GM21737 (cell line): ENCODE measurements around the gene POLR2L.
A peak's percentile ranks its signal among the peaks of the same experiment; 100 is the strongest.

Source experiments
- ATAC-seq: cut with Tn5 transposase; IDR thresholded peaks from one replicate; pipeline ENCODE4 v1.9.1; 2021; ENCODE audit warnings: mild to moderate bottlenecking, moderate library complexity; ENCODE audit not compliant: unreplicated experiment

Gene POLR2L

GRCh38 chr11:828506-829175, 13.7 kb downstream of the POLR2L start:
- ATAC-seq = no peak

GRCh38 chr11:827897-828192, 14.5 kb downstream of the POLR2L start, which contains the start of gene CRACR2B:
TSS of gene CRACR2B (plus strand) at chr11:827919. CDS start at chr11:828608, 689 bp downstream.
- peak; percentile 20 for ATAC-seq

DNA sequence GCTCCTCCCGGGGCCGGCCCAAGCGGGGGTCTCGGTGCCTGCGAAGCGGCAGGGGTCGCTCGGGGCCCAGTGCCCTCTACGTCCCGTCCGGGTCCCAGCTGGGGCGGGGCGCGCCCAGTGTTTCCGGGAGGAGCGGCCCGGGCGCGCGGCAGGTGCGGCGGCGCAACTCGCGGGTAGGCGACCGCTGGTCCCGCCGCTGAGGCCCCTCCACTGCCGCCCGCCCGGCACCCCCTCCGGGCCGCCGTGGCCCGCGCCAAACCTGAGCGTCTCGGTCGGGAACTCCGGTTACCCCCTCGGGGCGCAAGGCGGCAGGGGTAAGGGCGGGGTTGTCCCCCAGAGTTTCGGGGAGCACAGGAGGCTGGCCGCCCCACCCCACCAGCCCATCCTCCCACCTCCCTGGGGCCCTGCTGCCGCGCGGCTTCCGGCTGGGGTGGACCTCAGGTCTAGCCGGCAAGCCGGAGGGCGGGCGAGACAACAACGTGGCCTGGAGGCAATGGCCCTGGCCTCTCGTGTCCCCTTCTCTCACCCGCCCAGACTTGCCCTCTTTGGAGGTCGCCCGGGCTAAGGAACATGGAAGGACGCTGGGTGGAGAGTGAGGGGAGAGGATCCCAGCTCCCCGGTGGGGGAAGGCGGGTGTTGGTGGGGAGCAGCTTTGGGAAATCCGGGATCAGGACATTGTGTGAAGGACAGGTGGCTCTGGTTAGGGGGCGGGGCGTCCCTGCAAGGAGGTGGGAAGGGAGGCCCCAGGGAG, 15.0 kb downstream of the POLR2L start:
- peak; percentile 41 for ATAC-seq

- ATAC-seq = no peak
Observed at GRCh38 chr11:826836-827145, 15.5 kb downstream of the POLR2L start.

DNA sequence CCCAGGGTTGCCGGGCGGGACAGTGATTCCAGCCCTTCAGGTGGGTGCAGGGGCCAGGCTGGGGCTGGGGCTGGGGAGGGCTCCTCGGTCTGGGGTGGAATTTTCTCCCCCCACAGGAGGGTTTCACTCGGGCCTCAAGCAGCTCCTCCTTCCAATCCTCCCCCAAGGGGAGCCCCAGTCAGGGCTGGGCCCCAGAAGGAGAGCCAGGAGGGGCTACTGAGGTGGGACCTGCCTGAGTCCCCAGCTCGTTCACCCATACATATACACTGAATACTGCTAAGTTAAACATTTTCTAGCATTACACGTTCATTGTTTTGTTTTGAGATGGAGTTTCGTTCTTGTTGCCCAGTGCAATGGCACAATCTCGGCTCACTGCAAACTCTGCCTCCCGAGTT, 16.1 kb downstream of the POLR2L start:
- ATAC-seq = no peak

- no peak for ATAC-seq
Observed at GRCh38 chr11:825366-826226, 16.7 kb downstream of the POLR2L start.

DNA sequence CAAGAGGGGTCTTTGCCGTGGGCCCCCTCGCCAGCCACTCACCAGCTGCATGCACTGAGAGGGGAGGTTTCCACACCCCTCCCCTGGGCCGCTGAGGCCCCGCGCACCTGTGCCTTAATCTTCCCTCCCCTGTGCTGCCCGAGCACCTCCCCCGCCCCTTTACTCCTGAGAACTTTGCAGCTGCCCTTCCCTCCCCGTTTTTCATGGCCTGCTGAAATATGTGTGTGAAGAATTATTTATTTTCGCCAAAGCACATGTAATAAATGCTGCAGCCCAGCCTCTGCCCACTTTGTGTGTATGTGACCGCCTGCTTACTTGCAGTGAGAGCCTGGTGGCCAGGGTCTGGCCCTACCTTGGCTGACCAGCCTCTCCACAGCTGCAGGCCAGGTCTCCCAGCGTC, 17.4 kb downstream of the POLR2L start:
- ATAC-seq = no peak

GRCh38 chr11:824292-824880, 17.9 kb downstream of the POLR2L start:
- ATAC-seq = no peak

- no peak for ATAC-seq
Observed at GRCh38 chr11:823441-824291, 18.7 kb downstream of the POLR2L start.

- no peak for ATAC-seq
Observed at GRCh38 chr11:821512-822371, 20.6 kb downstream of the POLR2L start.

GRCh38 chr11:820655-821511, 21.4 kb downstream of the POLR2L start:
- no peak for ATAC-seq

- peak; percentile 51 for ATAC-seq
Observed at GRCh38 chr11:819943-820649, 22.2 kb downstream of the POLR2L start.

DNA sequence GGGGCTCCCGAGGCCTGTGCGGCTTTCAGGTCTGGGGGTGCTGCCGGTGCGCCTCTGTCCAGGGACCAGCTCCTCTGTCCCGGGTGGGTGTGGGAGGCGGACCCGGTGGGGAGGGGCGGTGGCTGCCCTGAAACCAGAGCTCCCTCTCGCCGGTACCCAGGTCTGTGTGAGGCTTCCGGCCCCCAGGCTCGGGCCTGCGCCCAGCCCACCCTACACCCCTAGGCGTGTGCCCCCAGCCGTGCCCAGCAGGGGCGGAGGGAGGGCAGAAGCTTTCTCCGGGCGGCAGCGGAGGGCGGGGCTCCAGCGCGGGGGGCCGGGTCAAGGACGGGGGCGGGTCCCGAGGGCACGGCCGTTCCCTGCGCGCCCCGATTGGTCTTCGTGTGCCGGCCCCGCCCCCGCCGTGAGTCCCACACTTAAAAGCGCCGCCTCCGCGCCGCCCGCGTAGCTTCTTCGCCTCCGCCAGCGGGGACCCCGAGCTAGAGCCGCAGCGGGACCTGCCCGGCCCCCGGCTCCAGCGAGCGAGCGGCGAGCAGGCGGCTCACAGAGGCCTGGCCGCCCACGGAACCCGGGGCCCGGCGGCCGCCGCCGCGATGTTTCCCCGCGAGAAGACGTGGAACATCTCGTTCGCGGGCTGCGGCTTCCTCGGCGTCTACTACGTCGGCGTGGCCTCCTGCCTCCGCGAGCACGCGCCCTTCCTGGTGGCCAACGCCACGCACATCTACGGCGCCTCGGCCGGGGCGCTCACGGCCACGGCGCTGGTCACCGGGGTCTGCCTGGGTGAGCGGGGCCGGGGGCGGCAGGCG, 23.0 kb downstream of the POLR2L start:
- peak; percentile 49 for ATAC-seq

- peak; percentile 4 for ATAC-seq
Observed at GRCh38 chr11:818396-819128, 23.8 kb downstream of the POLR2L start, which contains the start of gene PNPLA2. TSS of gene PNPLA2 (plus strand) at chr11:818914. CDS start at chr11:819719, 805 bp downstream.

DNA sequence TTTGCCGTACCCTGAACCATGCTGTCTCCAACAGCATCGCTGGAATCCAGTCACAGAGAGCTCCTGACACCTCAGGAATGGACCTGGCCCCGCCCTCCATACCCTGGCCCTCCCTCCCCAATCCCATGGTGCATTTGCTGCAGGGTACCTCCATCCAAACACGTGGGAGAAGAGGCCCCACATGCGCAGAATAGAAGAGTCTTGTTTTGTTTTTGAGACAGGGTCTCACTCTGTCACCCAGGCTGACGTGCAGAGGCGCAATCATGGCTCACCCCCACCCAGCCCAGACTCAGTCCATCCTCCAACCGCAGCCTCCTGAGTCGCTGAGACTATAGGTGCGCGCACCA, 25.9 kb downstream of the POLR2L start:
- no peak for ATAC-seq

- no peak for ATAC-seq
Observed at GRCh38 chr11:815675-816432, 26.5 kb downstream of the POLR2L start.
